ENCODE results near the gene CLDN18.
A peak's percentile ranks its signal among the peaks of the same experiment; 100 is the strongest.

CLDN18 gene

DNA sequence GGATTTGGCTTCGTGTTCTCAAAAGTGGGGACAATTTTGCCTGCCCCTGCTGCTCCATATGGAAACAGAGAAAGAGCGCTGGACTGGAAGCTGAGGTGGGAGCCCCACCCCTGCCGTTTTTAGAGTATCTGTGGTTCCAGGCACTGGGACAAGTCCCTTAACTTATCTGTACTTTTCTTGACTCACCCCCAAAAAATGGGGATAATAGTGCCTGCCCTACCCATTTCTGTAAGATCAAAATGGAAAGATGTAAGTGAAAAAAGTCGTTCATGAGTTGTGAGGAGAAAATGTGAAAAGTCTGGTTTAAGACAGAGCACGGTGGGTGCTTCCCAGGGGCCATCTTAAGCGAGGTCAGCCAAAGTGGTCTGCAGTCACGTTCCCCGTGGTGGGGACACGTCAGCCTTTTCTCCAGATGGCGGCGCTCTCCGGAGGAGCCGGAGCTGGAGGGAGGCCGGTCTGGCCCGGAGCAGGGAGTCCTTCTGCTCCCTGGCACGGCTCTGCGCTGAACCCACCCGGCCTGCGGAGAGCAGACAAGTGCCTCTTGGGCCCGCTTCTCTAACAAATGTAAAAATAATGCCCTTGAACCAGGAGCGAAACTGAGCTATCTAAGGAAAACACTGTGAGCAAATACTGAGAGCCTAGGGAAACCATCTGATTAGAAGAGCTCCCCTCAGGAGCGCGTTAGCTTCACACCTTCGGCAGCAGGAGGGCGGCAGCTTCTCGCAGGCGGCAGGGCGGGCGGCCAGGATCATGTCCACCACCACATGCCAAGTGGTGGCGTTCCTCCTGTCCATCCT lies at the start of gene CLDN18:
CLDN18 (plus strand) TSS at position 690 of the 797 bp plus-strand sequence; CDS start at position 751, 61 bp downstream.
- no peak for DNase-seq (ENCODE audit: low read depth in 1 of 2, low spot score in 1 of 2)

DNA sequence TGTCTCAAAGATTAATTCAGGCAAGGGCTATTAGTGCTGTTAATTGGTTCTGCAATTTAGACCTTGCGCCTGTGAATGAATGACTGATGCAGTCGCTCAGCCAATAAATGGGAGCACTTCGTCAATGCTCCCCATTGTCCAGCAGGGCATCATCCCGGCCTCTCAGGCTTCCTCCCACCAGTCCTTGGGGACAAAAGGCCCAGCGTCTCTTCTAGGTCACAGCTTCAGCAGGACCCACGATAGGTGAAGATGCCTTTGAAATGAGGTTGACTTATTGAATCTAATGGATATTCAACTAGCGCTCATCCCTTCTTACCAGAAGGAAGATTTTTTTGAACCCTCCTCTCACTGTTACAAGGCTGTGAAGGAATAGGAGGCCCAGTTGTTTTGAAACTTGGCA lies 47.7 kb upstream of the CLDN18 start:
- no peak for DNase-seq (ENCODE audit: low read depth in 1 of 2, low spot score in 1 of 2)

DNA sequence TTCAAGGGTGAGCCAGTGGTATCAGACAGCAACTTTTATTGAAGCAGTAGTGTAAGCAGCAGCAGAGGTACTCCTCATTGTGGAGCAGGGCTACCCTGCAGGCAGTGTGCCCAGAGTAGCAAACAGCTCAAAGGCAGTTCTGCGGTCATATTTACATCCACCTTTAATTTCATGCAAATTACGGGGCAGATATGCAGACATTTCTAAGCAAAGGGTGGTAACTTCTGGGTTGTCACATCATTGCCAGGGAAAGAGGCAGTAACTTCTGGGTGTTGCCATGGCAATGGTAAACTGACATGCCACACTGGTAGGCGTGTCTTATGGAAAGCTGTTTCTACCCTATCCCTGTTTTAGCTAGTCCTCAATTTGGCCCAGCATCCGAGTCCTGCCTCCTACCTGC lies 46.5 kb upstream of the CLDN18 start:
- DNase-seq (ENCODE audit: low read depth in 1 of 2, low spot score in 1 of 2), result no peak

DNA sequence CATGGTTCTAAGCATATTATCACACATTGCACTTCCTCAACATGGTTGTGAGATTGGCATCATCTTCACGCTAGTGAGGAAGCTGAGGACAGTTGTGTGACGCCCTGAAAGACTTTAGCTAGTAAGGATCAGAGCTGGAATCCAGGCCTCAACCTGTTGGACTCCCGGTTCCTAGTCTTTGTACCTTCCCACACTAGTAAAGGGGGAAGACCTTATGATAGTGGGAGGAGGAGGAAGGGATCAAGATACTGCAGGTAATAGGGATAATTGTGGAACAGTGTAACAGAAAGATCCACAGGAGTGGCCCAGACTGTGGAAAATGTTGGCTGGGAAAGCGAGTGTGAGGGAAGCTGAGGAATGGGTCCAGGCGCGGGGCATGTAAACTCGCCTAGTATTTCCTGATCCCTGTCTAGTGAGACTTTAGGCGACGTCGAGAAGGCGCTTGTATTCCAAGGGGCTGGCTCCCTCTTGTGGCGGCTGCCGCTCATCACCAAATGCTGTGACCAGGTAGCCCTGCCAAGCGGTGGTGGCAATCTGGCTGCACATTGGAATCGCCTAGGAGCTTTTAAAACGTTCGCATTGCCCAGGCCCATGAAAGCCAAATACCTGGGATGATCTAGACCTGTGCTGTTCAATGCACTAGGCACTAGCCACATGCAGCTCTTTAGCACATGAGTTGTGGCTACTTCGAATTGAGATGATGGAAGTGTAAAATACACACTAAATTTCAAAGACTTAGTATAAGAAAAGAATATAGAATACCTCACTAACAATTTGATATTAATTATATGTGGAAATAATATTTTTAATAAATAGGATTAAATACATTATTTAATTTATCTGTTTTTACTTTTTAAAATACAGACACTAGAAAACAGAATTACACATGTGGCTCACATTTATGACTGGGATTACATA lies 38.8 kb upstream of the CLDN18 start:
- DNase-seq (ENCODE audit: low read depth in 1 of 2, low spot score in 1 of 2), result peak; percentile 9 to 26

DNA sequence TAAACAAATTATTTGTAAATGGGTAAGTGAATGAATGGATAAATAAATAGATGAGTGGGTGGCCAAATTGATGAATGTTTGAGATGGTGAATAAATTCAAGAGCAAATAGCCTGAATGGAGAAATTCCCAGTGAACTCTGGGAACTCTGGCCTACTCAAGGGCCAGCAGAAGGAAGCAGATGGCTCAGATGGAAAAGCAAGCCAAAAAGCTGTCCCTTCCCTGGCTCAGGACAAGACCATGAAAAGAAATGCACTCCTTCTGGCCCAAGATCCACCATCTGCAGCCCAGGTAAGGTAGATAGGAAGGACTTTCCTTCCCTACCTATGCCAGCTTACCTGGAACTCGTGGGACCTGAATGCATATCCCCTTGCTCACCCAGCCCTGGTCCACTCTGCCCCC lies 37.6 kb upstream of the CLDN18 start:
- no peak for DNase-seq (ENCODE audit: low read depth in 1 of 2, low spot score in 1 of 2)

DNA sequence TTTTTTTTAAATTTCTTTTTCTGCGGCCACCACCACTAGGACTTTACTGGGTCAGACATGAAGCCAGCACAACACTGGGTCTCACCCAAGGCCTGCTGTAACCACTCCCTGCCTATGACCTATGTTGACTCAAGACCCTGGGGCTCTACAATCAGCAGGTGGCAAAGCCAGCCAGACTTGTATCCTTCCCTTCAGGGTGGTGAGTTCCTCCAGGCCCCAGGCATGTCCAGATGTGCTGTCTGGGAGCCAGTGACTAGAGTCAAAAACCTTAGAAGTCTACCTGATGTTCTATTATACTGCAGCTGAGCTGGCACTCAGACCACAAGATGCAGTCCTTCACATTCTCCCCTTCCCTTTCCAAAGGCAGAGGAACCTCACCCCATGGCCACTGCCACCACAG lies 31.6 kb upstream of the CLDN18 start:
- DNase-seq (ENCODE audit: low read depth in 1 of 2, low spot score in 1 of 2), result no peak

DNA sequence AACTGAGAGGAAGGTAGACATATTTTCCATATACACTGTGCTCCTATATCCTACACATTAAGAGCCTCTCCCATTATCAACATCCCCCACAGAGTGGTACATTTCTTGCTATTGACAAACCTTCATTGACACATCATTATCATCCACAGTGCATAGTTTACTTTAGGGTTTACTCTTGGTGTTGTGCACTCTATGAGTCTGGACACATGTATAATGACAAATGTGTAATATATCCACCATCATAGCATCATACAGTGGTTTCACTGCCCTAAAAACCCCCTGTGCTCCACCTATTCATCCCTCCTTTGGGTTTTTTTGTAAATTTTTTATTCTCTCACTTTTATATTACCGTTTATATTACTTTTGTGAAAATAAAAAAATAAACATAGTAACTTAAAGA lies 22.2 kb upstream of the CLDN18 start:
- no peak for DNase-seq (ENCODE audit: low read depth in 1 of 2, low spot score in 1 of 2)

DNA sequence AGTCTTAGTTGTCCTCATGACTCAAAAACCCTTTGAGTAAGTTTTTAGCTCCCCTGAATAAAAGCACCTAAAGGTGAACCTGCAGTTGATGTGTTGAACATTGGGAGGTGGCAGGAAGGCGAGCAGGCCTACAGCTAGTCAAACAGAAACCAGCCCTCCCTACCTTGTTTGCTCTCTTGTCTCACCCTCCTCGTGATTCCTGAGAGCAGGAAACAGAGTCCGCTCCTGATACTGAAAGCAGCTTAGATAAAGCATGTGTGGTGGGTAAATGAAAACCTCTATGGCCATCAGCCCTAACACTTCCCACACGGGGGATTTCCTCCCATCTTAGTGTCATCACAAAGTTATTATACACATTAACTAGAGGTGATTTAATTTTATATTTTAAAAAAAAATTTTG lies 21.8 kb upstream of the CLDN18 start:
- no peak for DNase-seq (ENCODE audit: low read depth in 1 of 2, low spot score in 1 of 2)

DNA sequence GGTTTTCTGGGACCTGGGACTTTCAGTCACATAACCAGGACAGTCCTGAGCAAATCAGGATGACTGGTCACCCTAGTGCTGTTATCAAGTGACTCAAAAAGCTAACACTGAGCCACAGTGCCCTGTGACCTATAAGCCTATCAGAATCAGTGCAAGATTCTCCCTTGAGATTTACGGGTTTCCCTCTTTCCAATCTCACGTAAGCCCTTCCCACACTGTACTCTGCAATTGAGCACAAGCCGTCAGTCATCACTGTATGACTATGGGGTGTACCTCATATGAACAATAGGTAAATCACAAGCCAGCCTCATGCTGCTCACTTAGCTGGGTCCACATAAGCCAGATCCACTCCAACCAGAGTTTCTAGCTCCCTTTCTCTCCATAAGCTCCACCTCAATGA lies 21.0 kb upstream of the CLDN18 start:
- DNase-seq (ENCODE audit: low read depth in 1 of 2, low spot score in 1 of 2), result no peak

DNA sequence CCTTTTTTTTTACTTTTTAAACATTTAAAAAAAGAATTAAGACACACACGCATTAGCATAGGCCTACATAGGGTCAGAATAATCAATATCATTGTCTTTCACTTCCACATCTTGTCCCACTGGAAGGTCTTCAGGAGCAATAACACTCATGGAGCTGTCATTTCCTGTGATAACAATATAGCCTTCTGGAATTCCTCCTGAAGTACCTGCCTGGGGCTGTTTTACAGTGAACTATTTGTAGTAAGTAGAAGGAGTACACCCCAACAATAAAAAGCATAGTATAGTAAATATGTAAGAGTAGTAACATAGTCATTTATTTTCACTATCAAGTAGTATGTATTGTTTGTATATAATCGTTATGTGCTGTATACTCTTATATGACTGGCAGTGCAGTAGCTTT lies 19.5 kb upstream of the CLDN18 start:
- DNase-seq (ENCODE audit: low read depth in 1 of 2, low spot score in 1 of 2), result no peak

DNA sequence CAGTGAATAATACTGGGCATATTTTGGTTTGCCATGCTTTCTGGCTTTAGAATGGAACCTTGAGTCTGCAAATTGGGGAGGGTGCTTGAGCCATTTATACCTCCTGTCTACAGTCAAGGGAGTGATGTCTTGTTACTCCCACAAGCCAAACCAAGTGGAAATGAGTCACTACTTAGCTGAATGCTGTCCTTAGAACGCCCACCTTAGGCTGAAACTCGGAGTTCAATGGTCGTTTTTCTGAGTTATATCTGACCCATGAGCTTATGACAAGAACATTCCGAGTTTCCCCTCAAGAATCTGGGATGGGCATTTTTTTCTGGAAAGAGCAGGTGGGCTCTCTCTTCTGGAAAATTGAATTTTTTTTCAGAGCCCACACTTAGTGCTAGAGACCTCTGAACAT lies 17.4 kb upstream of the CLDN18 start:
- DNase-seq (ENCODE audit: low read depth in 1 of 2, low spot score in 1 of 2), result no peak

DNA sequence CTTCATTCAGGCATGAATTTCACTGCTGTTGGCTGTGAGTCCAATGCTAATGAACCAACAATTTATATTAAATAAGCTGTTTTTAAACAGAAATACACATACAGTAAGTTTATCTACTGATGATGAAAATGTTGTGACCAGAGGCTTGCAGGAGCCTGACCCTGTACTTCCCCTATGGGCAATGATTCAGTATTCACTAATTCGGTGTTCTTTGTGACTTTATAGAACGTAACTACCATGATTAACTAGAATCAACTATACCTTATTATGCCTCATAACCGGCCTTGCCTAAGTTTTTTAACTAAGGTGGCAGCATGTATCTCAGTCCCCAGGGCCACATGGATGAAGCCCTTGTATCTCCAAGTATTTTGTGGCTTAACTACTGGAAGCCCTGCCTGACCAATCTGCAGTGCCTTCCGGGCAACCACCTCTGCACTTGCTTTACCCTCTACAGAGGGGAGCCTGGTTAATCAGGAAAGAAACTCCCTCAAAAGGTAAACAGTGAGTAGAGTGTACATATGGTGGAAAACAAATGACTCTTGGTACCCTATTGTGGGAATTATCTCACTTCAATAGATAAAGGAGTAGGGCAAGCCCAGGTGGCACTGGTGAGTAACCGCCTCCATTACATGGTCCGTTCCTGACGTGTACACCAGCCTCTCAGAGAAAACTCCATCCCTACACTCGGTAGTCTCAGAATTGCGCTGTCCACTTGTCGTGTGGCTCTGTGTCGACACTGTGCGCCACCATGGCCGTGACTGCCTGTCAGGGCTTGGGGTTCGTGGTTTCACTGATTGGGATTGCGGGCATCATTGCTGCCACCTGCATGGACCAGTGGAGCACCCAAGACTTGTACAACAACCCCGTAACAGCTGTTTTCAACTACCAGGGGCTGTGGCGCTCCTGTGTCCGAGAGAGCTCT lies 11.6 kb upstream of the CLDN18 start:
- no peak for DNase-seq (ENCODE audit: low read depth in 1 of 2, low spot score in 1 of 2)

DNA sequence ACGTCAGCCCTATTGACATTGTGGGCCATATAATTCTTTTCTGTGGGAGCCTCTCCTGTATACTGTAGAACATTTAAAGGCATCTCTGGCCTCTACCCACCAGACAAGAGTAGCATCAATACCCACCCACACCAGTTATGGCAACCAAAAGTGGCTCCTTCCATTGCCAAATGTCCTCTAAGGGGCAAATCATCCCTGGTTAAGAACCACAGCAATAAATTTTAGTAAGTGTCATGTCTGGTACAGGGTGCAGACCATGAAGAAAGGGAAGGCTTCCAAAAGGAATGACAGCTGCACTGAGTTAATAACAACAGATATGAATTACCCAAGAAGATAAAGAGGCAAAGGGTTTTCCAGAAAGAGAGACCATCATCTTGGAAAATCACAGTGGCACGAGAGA lies 6.9 kb upstream of the CLDN18 start:
- DNase-seq (ENCODE audit: low read depth in 1 of 2, low spot score in 1 of 2), result no peak

DNA sequence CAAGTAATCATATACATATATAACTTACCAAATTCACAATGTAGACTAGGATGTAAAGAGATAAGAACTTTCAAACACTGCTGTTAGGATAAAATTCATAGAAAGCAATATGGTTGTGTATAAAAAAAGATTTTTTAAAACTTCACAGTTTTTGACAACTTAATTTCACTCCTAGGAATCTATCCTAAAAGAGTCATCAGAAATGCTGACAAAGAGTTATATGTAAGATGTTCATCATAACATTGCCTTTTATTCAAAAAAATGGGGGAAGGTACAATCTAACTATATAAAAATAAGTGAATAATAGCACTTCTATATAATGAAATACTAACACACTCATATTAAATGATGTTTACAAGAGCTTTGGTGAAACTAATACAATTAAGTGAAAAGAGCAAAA lies 4.3 kb upstream of the CLDN18 start:
- DNase-seq (ENCODE audit: low read depth in 1 of 2, low spot score in 1 of 2), result no peak

DNA sequence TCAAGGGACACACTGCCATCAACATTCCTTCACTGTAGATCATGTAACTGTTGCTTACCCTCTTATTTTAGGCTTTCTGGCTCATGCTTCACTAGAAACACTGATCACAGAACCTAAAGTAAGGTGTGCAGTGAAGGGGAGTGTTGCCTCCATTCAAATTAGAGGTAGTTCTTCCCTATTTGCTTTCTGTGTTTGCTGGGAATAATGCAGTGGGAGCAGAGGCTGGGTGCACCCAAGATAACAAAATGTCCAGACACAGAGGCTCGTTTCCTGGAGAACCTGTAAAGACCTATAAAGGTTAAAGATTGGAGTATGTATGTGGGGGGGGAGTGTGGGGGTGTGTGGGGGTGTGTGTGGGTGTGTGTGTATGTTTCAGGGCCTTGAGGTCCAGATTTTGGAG lies 2.1 kb upstream of the CLDN18 start:
- DNase-seq (ENCODE audit: low read depth in 1 of 2, low spot score in 1 of 2), result no peak

DNA sequence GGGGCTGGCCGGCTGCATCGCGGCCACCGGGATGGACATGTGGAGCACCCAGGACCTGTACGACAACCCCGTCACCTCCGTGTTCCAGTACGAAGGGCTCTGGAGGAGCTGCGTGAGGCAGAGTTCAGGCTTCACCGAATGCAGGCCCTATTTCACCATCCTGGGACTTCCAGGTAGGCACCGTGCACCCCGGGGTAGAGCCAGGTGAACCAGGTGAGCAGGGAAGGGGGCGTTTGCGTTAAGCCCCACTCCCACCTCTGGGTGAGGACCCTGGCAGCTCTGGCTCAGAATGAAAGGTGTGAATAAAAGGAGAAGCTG lies 267 bp downstream of the CLDN18 start:
- no peak for DNase-seq (ENCODE audit: low read depth in 1 of 2, low spot score in 1 of 2)

DNA sequence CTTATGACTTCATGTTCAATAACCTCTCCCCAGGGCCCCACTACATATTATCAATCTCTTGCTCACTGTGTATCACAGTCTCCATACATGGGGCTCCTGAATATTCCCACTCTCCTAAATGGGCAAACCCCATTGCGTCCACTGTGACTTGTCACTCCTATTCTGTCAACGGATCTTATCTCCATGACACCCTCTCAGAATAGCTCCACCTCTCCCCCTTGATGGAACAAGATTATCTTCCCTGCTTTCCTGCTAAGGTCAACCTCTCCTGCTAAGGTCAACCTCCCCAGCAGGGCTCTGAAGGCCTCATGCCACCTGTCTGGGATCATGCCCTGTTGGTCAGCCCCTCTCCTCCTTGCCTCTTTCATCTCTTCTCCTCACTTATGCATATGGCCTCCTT lies 1.8 kb downstream of the CLDN18 start:
- DNase-seq (ENCODE audit: low read depth in 1 of 2, low spot score in 1 of 2), result no peak

DNA sequence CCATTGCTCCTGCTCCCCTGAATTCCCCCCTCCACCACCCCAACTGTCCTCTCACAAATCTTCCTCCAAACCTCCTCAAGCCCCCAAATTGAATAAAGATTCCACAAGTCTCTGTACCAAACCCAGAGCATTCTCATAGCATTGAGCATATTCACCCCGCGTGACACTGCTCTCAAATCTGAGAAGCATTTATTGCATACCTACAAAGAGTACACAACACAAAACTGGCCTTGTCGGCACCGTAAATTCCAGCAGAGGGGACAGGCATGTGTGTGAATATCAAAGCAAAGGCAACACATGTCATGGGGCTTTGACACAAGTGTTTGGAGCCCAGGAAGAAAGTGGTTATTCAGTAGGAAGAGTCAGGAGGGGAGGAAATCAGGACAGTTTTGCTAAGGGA lies 2.6 kb downstream of the CLDN18 start:
- DNase-seq (ENCODE audit: low read depth in 1 of 2, low spot score in 1 of 2), result no peak

DNA sequence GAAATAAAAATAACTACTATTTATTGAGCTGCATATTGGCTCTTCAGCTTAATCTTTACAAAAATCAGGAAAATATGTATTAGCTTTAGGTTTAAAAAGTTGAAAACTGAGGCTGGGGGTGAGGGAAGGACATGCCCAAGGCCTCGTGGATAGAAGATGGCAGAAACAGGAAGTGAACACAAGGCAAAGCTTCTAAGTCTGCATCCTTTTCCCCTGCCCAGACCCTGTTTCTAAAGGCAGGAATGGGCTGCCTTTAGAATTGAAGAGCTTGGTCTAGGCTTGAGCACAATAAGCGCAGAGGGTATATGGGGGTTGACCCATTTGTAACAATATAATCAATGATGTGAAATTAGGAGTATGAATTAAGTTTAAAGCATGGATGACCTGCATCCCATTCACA lies 6.1 kb downstream of the CLDN18 start:
- DNase-seq (ENCODE audit: low read depth in 1 of 2, low spot score in 1 of 2), result no peak

DNA sequence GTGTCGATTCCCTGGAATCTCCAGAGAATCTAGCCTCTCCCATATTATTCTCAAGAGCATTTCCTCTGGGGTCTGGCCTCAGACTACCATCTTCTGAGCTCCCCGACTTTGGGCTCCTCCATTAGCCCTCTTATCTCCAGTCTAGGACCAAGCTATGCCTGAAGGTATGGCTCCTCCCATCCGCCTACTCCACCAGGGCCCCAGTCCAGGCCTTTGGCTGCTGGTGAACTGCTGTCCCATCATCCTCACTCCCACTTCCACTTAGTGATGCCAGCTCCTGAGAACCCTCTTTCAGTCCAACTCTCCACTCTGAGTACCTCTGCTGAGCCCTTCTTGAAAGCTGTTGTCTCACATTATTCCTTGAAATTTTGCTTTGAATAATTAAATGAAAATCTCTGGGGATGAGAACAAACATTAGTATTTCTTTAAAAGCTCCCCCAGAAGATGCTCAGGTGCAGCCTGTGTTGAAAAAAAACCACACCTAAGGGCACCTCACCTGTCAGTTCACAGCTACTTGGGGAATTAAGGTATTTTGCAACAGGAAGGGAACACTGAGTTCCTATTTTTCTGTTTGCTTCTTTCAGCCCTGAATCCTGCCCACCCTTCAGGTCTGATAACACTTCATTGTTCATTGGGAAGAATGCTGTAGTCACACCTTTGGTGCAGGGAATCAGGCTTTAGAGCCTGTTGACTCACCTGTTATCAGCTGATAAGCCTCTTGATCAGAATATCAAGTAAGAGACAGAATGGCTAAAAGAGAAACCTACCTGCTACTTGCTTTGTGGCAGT lies 9.5 kb downstream of the CLDN18 start:
- no peak for DNase-seq (ENCODE audit: low read depth in 1 of 2, low spot score in 1 of 2)

DNA sequence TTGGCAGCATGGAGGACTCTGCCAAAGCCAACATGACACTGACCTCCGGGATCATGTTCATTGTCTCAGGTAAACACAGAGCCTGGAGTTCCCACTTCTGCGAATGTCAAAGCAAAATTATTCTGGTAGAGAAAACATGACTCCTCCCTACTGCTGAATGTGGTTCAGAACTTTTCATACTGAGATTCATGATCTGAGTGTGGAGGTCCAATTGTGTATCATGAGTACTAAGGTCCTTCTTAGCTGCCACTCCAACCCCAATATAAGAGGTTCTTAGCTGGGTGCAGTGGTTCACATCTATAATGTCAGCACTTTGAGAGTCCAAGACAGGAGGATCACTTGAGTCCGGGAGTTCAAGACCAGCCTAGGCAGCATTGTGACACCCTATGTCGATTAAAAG lies 13.8 kb downstream of the CLDN18 start:
- DNase-seq (ENCODE audit: low read depth in 1 of 2, low spot score in 1 of 2), result no peak

All from activated CD4-positive, alpha-beta T cell treated with anti-CD3 and anti-CD28 coated beads, Interleukin-2, amount 50 U/mL, for 24 hours (primary cell).